Transverse colon (tissue), 4 donors: ENCODE results near the gene CPN1. TPM values are rescaled to one million over a fixed set of nuclear protein-coding genes. Genes with fewer than 3 reads are reported as not detected.

Experiments used
- DNase-seq: peaks from one replicate; pipeline ENCODE4 v3.0.0-alpha.2; 2019
- H3K27ac ChIP-seq, 4 donors: fragments of 200-600 bp; sonication (generic); 2 replicates each; pipeline ENCODE4 v1.5.1; 2016 to 2018; ENCODE audit warnings: inconsistent platforms in 4 of 4
- H3K27me3 ChIP-seq: fragments of 200-600 bp; sonication (generic); 2 replicates; pipeline ENCODE4 v1.5.1; 2017; ENCODE audit warnings: inconsistent platforms
- H3K36me3 ChIP-seq, 4 donors: fragments of 200-600 bp; sonication (generic); 2 replicates each; pipeline ENCODE4 v1.5.1; 2017 to 2019; ENCODE audit warnings: inconsistent platforms in 4 of 4
- H3K4me1 ChIP-seq, 4 donors: fragments of 200-600 bp; sonication (generic); 2 replicates each; pipeline ENCODE4 v1.5.1; 2017 to 2020; ENCODE audit warnings: inconsistent platforms in 4 of 4
- H3K4me3 ChIP-seq, 4 donors: fragments of 200-600 bp; sonication (generic); 1 replicate in 1 of 4; 2 replicates in 3 of 4; pipeline versions ENCODE4 v1.5.1 to v1.6.1; 2017 to 2019; ENCODE audit warnings: inconsistent platforms in 4 of 4
- H3K9me3 ChIP-seq, 2 donors: fragments of 200-600 bp; sonication (generic); 2 replicates each; pipeline ENCODE4 v1.5.1; 2017 to 2019; ENCODE audit warnings: inconsistent platforms in 2 of 2
- CTCF ChIP-seq, 5 experiments: fragments of 200-600 bp in 3 of 5; fragments of 450-650 bp in 2 of 5; sonication (generic) in 3 of 5; IDR thresholded peaks; 1 replicate in 2 of 5; 2 replicates in 3 of 5; pipeline ENCODE4 v1.5.1; 2016 to 2017; ENCODE audit warnings: antibody characterized with exemption in 5 of 5, inconsistent platforms in 3 of 5, mild to moderate bottlenecking in 2 of 5, moderate library complexity in 1 of 5
- EP300 ChIP-seq: sonication (generic); formaldehyde crosslinking; IDR thresholded peaks from one replicate; pipeline ENCODE4 v1.6.1; 2017; ENCODE audit warnings: antibody characterized with exemption, low read depth
- POLR2A ChIP-seq: fragments of 450-650 bp; IDR thresholded peaks from one replicate; pipeline ENCODE4 v1.6.1; 2016; ENCODE audit warnings: antibody characterized with exemption, mild to moderate bottlenecking, moderate library complexity
- POLR2AphosphoS5 ChIP-seq, 3 donors: sonication (generic); formaldehyde crosslinking; IDR thresholded peaks; one replicate each; pipeline ENCODE4 v1.6.1; 2016; ENCODE audit warnings: antibody characterized with exemption in 3 of 3
- WGBS, 2 donors: methylation state at CpG; one replicate each; pipeline ENCODE4 v1.1.5; 2018; ENCODE audit warnings: low coverage in 1 of 2; 5-methylcytosine and 5-hydroxymethylcytosine counted together
- in situ Hi-C, 4 donors: fragments of 200-750 bp; cut with MboI; loops; one replicate each; pipeline versions ENCODE4 v1.15.0 to v1.15.1; 2017; ENCODE audit warnings: low sequenced_read_pairs in 3 of 4, low pct_ligation_motif_present in 1 of 4, low pct_unique_long_range_greater_than_20kb in 1 of 4
- intact Hi-C: fragments of 100-400 bp; cut with DNase I; formaldehyde crosslinking; loops from one replicate; pipeline ENCODE4 v1.15.1; 2023; ENCODE audit warnings: low total_unique reads
- total RNA-seq, 4 donors: library from RNA; depleted of rRNA; stranded (reverse); fragments of >200 nt; gene quantifications; one replicate each; pipeline ENCODE4 v1.1.0, GENCODE V29; 2016

CPN1 gene
- total RNA-seq, 4 donors from 2014 or later, result not detected

GRCh38 chr10:100076750-100077149 lies 4.9 kb downstream of the CPN1 start:
- WGBS, 2 donors, result 66 to 89% methylated on average over 1 to 2 of the region's 2 CpGs
- H3K27me3 ChIP-seq, result peaks cover 13% of the 10 kb centered on the region
- in situ Hi-C loops, result no loop called here

GRCh38 chr10:100075426-100076220 lies 6.0 kb downstream of the CPN1 start:
- TF ChIP-seq POLR2AphosphoS5 (IDR thresholded peaks at IDR 0.05) (no peak), POLR2A (no peak), CTCF (IDR thresholded peaks at IDR 0.05) (no peak), EP300 (no peak)
- Histone ChIP-seq H3K9me3 (no peaks in the 10 kb centered on the region), H3K27me3 (peaks cover 8% of the 10 kb centered on the region), H3K4me3 (no peak overlapping the region), H3K27ac (no peak overlapping the region), H3K36me3 (no peaks in the 10 kb centered on the region), H3K4me1 (no peaks in the 10 kb centered on the region)
- WGBS, 2 donors, result 82 to 93% methylated on average over 5 to 18 of the region's 18 CpGs
- no peak for DNase-seq
- intact Hi-C loops, result no loop called here
- in situ Hi-C loops, result no loop called here

More at GRCh38 chr10:100076750-100077149, 4.9 kb downstream of the CPN1 start:
- Histone ChIP-seq H3K4me3 (no peak overlapping the region), H3K4me1 (no peaks in the 10 kb centered on the region), H3K9me3 (no peaks in the 10 kb centered on the region), H3K27ac (no peak overlapping the region), H3K36me3 (no peaks in the 10 kb centered on the region)
- no peak for DNase-seq
- intact Hi-C loops, result no loop called here
- TF ChIP-seq EP300, result no peak
- TF ChIP-seq POLR2A, result no peak
- no peak for TF ChIP-seq POLR2AphosphoS5 (IDR thresholded peaks at IDR 0.05)
- no peak for TF ChIP-seq CTCF (IDR thresholded peaks at IDR 0.05)

- Histone ChIP-seq H3K4me3 (no peak overlapping the region), H3K9me3 (no peaks in the 10 kb centered on the region), H3K27ac (no peak overlapping the region), H3K4me1 (no peaks in the 10 kb centered on the region), H3K36me3 (no peaks in the 10 kb centered on the region), H3K27me3 (no peaks in the 10 kb centered on the region)
- in situ Hi-C loops (no loop called here), intact Hi-C loops (no loop called here)
- no peak for DNase-seq
- TF ChIP-seq EP300 (no peak), POLR2AphosphoS5 (IDR thresholded peaks at IDR 0.05) (no peak), POLR2A (no peak), CTCF (IDR thresholded peaks at IDR 0.05) (no peak)
Measured at GRCh38 chr10:100072514-100072913, 9.2 kb downstream of the CPN1 start.

GRCh38 chr10:100071529-100071928 lies 10.1 kb downstream of the CPN1 start:
- in situ Hi-C loops, result no loop called here
- DNase-seq, result no peak

More at GRCh38 chr10:100071529-100071928, 10.1 kb downstream of the CPN1 start:
- 89 to 97% methylated on average over 2 of the region's 2 CpGs for WGBS, 2 donors
- intact Hi-C loops, result no loop called here
- Histone ChIP-seq H3K4me3 (no peak overlapping the region), H3K27me3 (no peaks in the 10 kb centered on the region), H3K36me3 (no peaks in the 10 kb centered on the region), H3K9me3 (no peaks in the 10 kb centered on the region), H3K4me1 (no peaks in the 10 kb centered on the region), H3K27ac (no peak overlapping the region)
- TF ChIP-seq POLR2AphosphoS5 (IDR thresholded peaks at IDR 0.05), result no peak
- TF ChIP-seq CTCF (IDR thresholded peaks at IDR 0.05), result no peak
- TF ChIP-seq EP300, result no peak
